GM10248 (cell line): Measurements from ENCODE around the gene PEX10.

Source experiments
- CTCF ChIA-PET: fragments of 300-600 bp; sonication (Branson Sonifier 250); formaldehyde crosslinking; extraction: SDS; loops from one replicate; lab custom pipeline; 2021; ENCODE audit warnings: antibody characterized with exemption; lab: Yijun Ruan, JAX
- POLR2A ChIA-PET: fragments of 350-650 bp; sonication (Branson Sonifier 250); formaldehyde crosslinking; extraction: SDS; loops from one replicate; lab custom pipeline; 2020; ENCODE audit warnings: antibody characterized with exemption; lab: Yijun Ruan, JAX
- DNase-seq: peaks from one replicate; pipeline ENCODE4 v3.0.0; 2012; ENCODE audit errors: extremely low spot score
- TF ChIP-seq, protein P1 (sequence below): IDR thresholded peaks from 2 replicates; pipeline ENCODE4 v1.5.1; 2012; ENCODE audit warnings: mild to moderate bottlenecking, low read depth; ENCODE audit errors: extremely low read depth, missing control alignments, control extremely low read depth

The PEX10 gene

DNA sequence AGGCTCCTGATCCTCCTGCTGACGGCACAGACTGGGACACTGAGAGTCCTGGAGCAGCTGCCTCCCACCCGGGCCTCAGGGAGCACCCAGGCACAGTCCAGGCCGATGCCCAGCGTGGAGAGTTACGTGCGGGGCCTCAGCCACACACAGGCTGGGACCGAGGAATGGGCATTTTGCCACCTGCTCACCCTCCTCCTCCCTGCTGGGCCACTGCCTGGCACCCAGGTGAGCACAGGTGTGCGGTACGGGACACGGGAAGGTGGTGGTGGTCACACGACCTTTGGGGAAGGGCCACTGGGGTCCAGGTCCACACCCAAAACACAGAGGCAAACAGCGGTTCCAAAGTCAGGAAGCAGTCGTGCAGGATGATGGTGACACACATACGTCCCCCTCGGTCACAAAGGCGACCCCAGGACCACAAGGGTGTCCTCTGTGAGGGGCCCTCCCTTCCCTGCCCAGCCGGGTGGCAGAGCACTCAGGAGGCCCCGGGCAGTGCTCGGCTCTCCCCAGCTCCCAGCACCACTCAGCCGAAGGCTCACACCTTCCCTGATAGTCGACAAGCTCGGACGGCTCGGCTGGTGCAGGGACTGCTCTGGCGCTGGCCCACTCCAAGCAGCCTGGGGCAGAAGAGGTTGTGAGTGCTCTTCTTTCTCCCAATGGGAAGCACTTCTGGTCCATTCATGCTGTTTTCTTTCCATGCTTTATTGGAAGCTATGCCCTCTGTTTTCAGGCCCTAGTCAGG, 35.3 kb downstream of the PEX10 start:
- ChIA-PET POLR2A (no interaction called here), CTCF (interaction anchor here (1.3 to 9.5 kb wide), 2 partner anchors 172 to 178 kb away, joined by 3 to 182 read pairs; partner anchors contain the start of gene FAAP20)
- TF ChIP-seq, protein P1, sequence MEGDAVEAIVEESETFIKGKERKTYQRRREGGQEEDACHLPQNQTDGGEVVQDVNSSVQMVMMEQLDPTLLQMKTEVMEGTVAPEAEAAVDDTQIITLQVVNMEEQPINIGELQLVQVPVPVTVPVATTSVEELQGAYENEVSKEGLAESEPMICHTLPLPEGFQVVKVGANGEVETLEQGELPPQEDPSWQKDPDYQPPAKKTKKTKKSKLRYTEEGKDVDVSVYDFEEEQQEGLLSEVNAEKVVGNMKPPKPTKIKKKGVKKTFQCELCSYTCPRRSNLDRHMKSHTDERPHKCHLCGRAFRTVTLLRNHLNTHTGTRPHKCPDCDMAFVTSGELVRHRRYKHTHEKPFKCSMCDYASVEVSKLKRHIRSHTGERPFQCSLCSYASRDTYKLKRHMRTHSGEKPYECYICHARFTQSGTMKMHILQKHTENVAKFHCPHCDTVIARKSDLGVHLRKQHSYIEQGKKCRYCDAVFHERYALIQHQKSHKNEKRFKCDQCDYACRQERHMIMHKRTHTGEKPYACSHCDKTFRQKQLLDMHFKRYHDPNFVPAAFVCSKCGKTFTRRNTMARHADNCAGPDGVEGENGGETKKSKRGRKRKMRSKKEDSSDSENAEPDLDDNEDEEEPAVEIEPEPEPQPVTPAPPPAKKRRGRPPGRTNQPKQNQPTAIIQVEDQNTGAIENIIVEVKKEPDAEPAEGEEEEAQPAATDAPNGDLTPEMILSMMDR, result no peak
- DNase-seq, result no peak

DNA sequence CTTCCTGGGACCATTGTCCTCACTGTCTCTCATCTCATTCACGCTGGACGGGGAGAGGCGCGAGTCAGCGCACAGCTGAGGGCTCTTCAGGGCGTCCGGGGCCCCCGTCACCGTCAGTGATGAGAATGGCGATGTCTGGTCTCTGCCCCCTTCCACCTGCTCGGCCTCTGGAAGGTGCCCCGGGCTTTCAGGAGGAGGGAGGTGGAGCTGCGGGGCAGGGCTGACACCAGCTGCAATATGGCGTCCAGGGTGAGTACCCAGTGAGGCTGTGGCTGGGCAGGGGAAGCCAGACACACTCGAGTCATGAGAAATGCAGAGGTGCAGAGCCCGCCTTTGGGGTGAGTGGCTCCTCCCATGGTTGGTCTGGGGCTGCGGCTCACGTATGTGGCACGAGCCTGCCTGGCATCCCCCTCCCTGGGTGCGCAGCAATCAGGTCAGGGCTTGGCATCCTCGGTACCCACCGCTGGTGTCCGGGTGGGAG, 36.1 kb downstream of the PEX10 start:
- CTCF ChIA-PET, result interaction anchor here (0.9 to 9.5 kb wide), 3 partner anchors 11 to 177 kb away, joined by 3 to 182 read pairs (median 3); partner anchors contain the start of gene FAAP20
- TF ChIP-seq, protein P1, result no peak
- no peak for DNase-seq
- POLR2A ChIA-PET, result no interaction called here

DNA sequence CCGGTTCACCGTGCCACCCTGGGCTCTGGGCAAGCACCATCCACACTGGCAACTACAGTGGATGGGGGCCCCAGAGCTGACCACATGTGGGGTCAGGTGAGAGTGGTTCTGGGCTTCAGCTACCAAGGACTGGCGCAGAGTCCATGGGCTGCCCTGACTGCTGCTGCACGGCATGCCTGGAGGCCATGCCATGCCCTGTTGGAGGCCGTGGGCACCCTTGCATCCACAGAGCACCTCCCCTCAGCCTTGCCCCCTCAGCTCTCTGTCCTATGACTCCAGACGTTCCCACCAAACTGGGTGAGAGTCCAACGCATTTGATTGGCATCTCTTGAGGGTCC, 36.5 kb downstream of the PEX10 start:
- POLR2A ChIA-PET, result no interaction called here
- TF ChIP-seq, protein P1, result no peak
- no peak for DNase-seq
- CTCF ChIA-PET, result interaction anchor here (0.9 to 1.3 kb wide), 3 partner anchors 12 to 170 kb away, joined by 3 to 4 read pairs (median 3); no protein-coding TSS in a partner anchor

DNA sequence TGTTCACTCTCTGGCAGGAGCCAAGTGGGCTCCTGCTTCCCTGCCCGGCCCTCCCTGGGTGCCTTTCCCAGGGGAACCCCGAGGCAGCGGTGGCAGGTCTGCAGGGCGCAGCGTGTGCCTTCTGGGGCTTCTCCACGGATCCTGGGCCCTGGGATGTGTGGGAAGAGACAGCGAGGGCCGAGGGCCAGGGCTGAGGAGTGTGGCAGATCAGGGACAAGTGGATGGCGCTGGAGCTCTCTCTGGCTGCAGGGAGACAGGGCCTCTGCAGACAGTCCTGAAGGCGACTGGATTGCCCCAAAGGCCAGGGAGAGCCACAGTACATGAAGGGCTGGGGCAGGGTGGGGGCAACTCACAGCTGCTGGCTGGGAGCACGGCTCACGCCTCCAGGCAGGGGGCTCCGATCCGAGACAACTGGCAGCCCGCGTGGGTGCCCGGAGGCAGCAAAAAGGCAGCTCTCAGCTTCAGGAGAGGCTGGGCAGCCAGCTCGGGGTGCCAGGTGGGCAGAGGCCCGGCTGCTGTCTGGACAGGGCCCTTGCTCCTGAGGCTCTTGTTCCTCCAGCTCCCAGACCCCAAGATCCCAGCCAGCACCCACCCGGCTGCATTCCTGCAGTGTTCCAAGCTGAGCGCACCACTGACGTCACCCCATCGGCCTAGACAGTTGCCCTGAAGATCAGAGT, 37.0 kb downstream of the PEX10 start:
- no peak for DNase-seq
- POLR2A ChIA-PET, result no interaction called here
- CTCF ChIA-PET, result interaction anchor here (0.9 to 1.3 kb wide), 3 partner anchors 12 to 170 kb away, joined by 3 to 4 read pairs (median 3); no protein-coding TSS in a partner anchor
- TF ChIP-seq, protein P1, result no peak

DNA sequence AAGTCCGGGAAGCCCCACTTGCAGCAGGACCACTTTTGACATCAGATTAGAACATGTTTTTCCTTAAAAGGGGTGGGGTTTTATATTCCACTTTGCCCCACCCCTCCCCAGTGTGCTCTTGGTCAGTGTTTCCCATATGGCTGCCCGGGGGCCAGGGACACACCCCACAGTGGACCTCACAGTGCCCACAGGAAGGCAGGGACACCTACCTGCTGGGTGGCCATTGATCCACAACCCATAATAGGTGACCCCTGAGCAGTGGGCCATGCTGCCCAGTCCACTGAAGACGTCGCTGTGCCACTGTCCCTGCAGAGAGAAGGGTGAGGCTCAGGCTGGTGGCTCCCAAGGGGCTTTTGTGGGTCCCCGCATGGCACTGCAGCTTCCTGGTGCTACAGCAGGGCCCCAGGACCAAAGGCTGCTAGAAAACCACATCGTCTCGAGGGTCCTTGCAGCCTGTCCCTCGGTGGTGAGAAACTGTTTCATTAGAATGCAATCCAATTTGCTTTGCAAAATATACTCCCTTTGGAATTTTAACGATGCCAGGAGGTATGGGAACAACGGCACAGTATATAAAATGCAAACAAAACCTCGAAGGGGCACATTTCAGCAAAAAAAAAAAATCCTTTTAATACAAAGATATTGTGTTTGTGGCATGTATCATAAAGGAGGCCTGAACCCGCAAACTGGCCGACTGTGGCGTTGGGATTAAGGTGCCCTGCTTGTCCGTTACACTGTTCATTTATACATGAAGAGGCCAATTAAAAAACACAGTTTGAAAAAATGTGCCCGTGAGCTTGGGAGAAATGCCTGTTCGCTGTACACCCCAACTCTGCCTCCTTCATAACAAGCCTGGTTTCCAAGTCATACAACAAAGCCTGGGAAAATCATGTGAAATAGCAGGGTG, 37.9 kb downstream of the PEX10 start:
- ChIA-PET CTCF (interaction anchor here (1.2 kb wide), 1 partner anchor 59 kb away, joined by 4 read pairs; no protein-coding TSS in a partner anchor), POLR2A (no interaction called here)
- TF ChIP-seq, protein P1, result no peak
- DNase-seq, result no peak

DNA sequence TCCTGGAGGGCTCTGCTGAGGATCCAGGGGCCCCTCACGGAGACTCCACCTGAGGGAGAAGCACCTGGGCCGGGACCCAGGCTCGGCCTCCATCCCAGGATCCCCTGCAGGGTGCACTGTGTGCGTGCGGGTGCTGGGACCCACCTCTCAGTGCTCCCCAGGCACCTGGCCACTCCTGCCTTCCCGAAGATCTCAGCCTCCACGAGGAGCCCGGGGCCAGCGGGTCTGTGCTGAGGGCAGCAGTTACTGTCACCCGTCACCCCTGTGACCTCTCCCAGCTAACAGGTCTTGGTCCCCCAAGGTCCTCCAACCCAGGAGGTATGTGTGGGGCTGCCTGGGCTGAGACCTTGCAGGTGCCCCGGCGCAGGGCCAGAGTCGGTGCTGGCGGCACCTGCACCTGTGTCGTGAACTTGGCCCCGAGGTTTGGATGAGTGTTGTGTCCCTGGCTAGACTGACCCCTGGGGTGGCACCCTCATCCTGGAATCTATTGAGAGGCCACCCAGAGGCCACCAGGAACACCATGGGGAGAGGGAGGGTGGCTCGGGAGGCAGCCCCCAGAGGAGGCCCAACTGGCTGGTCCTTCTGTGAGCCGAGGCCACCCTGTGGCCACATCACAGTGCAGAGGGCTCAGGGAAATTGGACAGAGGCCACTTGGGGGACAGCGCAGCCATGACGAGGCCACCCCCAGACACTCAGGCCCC, 38.7 kb downstream of the PEX10 start:
- TF ChIP-seq, protein P1, result no peak
- ChIA-PET CTCF (interaction anchor here (1.5 kb wide), 1 partner anchor 8 kb away, joined by 4 read pairs; no protein-coding TSS in a partner anchor), POLR2A (no interaction called here)
- no peak for DNase-seq
